PC-3 (cell line): ENCODE measurements around the gene TBC1D21.

Experiments used
- CTCF ChIP-seq: fragments of 300-600 bp; sonication (generic); conservative IDR thresholded peaks from 2 replicates; pipeline ENCODE4 v1.5.1; 2017; ENCODE audit warnings: antibody characterized with exemption, low read depth, mild to moderate bottlenecking, low read length
- EZH2 ChIP-seq: fragments of 300-600 bp; sonication (generic); IDR thresholded peaks from one replicate; pipeline ENCODE4 v1.6.1; 2017; ENCODE audit warnings: antibody characterized with exemption, mild to moderate bottlenecking, low read length; ENCODE audit not compliant: unreplicated experiment
- EZH2phosphoT487 ChIP-seq: fragments of 300-600 bp; sonication (generic); IDR thresholded peaks from 2 replicates; pipeline ENCODE4 v1.6.1; 2018; ENCODE audit warnings: mild to moderate bottlenecking, antibody characterized with exemption, low read length, borderline replicate concordance

GRCh38 chr15:73879426-73879825, 6.1 kb downstream of the TBC1D21 start:
- no peak for TF ChIP-seq CTCF
- no peak for TF ChIP-seq EZH2phosphoT487
- no peak for TF ChIP-seq EZH2
